ENCODE data around the gene BCAR3.

- TF ChIP-seq CTCF (IDR thresholded peaks at IDR 0.05) (no peak), ZFX (IDR thresholded peaks at IDR 0.05; ENCODE audit: borderline replicate concordance) (no peak)
Measured at GRCh38 chr1:93728480-93729131, 47.0 kb upstream of the BCAR3 start.

Data from 22Rv1 (cell line).